Loucy (cell line): ENCODE results near the gene MFN2.
A peak's percentile ranks its signal among the peaks of the same experiment; 100 is the strongest.

Experiments
- H2AFZ ChIP-seq: fragments of 200-600 bp; sonication (generic); 2 replicates; pipeline ENCODE4 v1.6.0; 2016; ENCODE audit warnings: antibody characterized with exemption, mild to moderate bottlenecking, low read length, moderate library complexity
- H3F3A ChIP-seq: fragments of 200-600 bp; 2 replicates; pipeline ENCODE4 v1.6.0; 2016; ENCODE audit warnings: antibody characterized with exemption, low read depth, mild to moderate bottlenecking
- H3K27me3 ChIP-seq: fragments of 200-600 bp; sonication (generic); 2 replicates; pipeline ENCODE4 v1.6.1; 2014; ENCODE audit warnings: low read length, mild to moderate bottlenecking; ENCODE audit not compliant: insufficient read depth, poor library complexity, severe bottlenecking
- H3K36me3 ChIP-seq: fragments of 200-600 bp; sonication (generic); 2 replicates; pipeline ENCODE4 v1.6.1; 2016; ENCODE audit warnings: low read length; ENCODE audit not compliant: insufficient read depth
- H3K4me1 ChIP-seq: fragments of 200-600 bp; sonication (generic); 2 replicates; pipeline ENCODE4 v1.5.1; 2014; ENCODE audit warnings: low read length, mild to moderate bottlenecking; ENCODE audit not compliant: insufficient read depth, poor library complexity, severe bottlenecking
- H3K4me2 ChIP-seq: fragments of 200-600 bp; sonication (generic); 2 replicates; pipeline ENCODE4 v1.6.0; 2014; ENCODE audit warnings: antibody characterized with exemption, low read length, low read depth, mild to moderate bottlenecking; ENCODE audit not compliant: poor library complexity, severe bottlenecking
- H3K4me3 ChIP-seq: fragments of 200-600 bp; sonication (generic); 2 replicates; pipeline ENCODE4 v1.5.1; 2014; ENCODE audit warnings: low read length, mild to moderate bottlenecking, mixed read lengths; ENCODE audit not compliant: poor library complexity, severe bottlenecking
- H3K79me2 ChIP-seq: fragments of 200-600 bp; sonication (generic); 2 replicates; pipeline ENCODE4 v1.6.1; 2014; ENCODE audit warnings: low read length; ENCODE audit not compliant: insufficient read depth
- H3K9ac ChIP-seq: fragments of 200-600 bp; sonication (generic); 2 replicates; pipeline ENCODE4 v1.6.0; 2014; ENCODE audit warnings: mild to moderate bottlenecking, low read depth, low read length, moderate library complexity; ENCODE audit not compliant: poor library complexity, severe bottlenecking
- H3K9me2 ChIP-seq: fragments of 200-600 bp; sonication (generic); replicated peaks from 2 replicates; pipeline ENCODE4 v1.6.1; 2016; ENCODE audit warnings: low read depth, low read length, mixed read lengths
- H3K9me3 ChIP-seq: fragments of 200-600 bp; sonication (generic); 2 replicates; pipeline ENCODE4 v1.6.1; 2014; ENCODE audit warnings: mild to moderate bottlenecking, antibody characterized with exemption, low read length, low read depth; ENCODE audit not compliant: insufficient read depth
- H4K20me1 ChIP-seq: fragments of 200-600 bp; sonication (generic); 2 replicates; pipeline ENCODE4 v1.6.0; 2014; ENCODE audit warnings: antibody characterized with exemption, low read length, mild to moderate bottlenecking; ENCODE audit not compliant: insufficient read depth, poor library complexity, severe bottlenecking
- CTCF ChIP-seq: fragments of 200-600 bp; sonication (generic); conservative IDR thresholded peaks from 2 replicates; pipeline ENCODE4 v1.5.1; 2014; ENCODE audit warnings: mild to moderate bottlenecking, antibody characterized with exemption, low read length
- EZH2phosphoT487 ChIP-seq: fragments of 200-600 bp; IDR thresholded peaks from 2 replicates; pipeline ENCODE4 v1.6.1; 2018; ENCODE audit warnings: antibody characterized with exemption, mild to moderate bottlenecking, moderate library complexity, borderline replicate concordance

MFN2 gene

DNA sequence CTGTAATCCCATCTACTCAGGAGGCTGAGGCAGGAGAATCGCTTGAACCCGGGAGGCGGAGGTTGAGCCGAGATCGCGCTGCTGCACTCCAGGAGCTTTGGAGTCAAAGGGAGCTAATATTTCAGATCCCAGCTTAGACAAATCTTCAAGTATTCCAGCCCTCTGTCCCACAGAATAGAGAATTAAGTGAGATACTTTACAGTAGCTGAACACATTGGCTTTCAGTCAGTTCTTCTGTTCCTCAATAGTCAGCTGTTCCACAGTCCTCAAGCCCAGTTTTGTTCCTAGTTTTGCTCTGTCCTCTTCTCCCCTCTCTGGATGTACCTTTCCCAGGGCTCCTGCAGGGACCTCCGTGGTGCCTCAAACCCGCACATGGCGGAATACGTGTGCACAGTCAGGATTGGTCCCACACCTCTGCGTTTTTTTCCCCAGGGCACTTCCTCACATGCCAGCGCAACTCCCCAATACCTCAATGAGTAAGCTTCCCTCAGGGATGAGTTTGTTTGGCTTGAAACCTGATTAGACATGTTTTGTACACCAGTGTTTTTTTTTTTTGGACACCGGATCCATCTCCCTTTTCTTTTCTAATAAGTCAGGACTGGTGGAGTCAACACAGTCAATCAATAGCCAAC, 1.2 kb downstream of the MFN2 start:
- peaks cover 2% of the 10 kb centered on the region; the same call in 1 of the 2 replicates for H3K36me3 ChIP-seq
- peak overlapping the region; percentile 100 for H3K4me3 ChIP-seq
- peak overlapping the region; percentile 99 for H3K4me2 ChIP-seq
- no peaks in the 10 kb centered on the region for H3F3A ChIP-seq
- H3K4me1 ChIP-seq: peaks cover 45% of the 10 kb centered on the region
- peaks cover 58% of the 10 kb centered on the region for H3K79me2 ChIP-seq
- H3K9me2 ChIP-seq: no peaks in the 10 kb centered on the region
- no peaks in the 10 kb centered on the region for H3K9me3 ChIP-seq
- no peak for TF ChIP-seq CTCF
- H3K9ac ChIP-seq: peak overlapping the region; percentile 97
- peaks cover 28% of the 10 kb centered on the region for H4K20me1 ChIP-seq
- H3K27me3 ChIP-seq: no peaks in the 10 kb centered on the region
- no peak overlapping the region for H2AFZ ChIP-seq

DNA sequence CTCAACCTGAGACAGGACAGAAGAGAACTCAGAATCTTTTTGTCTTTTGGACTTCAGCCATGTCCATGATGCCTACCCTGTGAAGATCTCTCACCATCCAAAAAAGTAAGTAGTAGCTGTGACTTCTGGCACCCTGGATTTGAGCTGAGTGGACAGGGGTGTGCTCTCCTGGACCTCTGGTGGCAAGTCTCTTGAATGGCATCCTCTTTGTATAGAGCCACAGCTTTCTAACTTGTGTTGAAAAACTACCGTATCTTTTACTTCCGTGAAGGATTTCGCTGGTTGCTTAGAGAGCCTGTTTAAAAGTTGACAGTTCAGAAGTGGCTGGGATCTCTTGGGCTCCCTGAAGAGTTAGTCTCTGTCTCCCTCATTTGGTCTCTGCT, 1.8 kb downstream of the MFN2 start:
- Histone ChIP-seq H3K9me2 (no peaks in the 10 kb centered on the region), H3K4me3 (peak overlapping the region; percentile 100), H3K79me2 (peaks cover 63% of the 10 kb centered on the region), H3F3A (no peaks in the 10 kb centered on the region), H2AFZ (no peak overlapping the region), H3K27me3 (no peaks in the 10 kb centered on the region), H4K20me1 (peaks cover 28% of the 10 kb centered on the region), H3K9ac (peak overlapping the region; percentile 97), H3K9me3 (no peaks in the 10 kb centered on the region), H3K4me1 (peaks cover 45% of the 10 kb centered on the region), H3K4me2 (peak overlapping the region; percentile 99), H3K36me3 (peaks cover 2% of the 10 kb centered on the region; the same call in 1 of the 2 replicates)
- peak; percentile 69 for TF ChIP-seq CTCF
- TF ChIP-seq EZH2phosphoT487: no peak

DNA sequence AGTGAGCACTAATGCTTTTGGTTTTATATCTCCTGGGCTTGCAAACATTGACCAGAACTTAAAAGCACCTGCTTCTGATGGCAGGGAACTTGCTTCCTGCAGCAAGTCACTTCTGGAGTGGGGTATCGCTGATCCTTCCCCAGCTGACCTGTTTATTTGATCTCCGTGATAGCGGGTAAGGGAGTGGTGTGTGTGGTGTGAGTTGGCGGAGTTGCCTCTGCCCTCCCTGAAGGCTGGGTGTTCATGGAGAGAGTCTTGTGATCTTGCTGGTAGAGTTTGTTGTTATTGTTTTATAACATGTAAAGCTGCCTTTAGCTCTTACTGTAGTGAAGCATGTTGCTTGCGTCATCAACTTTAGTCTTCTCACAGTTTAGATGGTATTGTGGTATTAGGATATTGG, 3.9 kb downstream of the MFN2 start:
- Histone ChIP-seq H3K27me3 (no peaks in the 10 kb centered on the region), H3F3A (no peaks in the 10 kb centered on the region), H3K4me3 (peak overlapping the region; percentile 41), H3K4me2 (peak overlapping the region; percentile 99), H3K9me2 (no peaks in the 10 kb centered on the region), H3K9me3 (no peaks in the 10 kb centered on the region), H3K36me3 (peaks cover 4% of the 10 kb centered on the region; the same call in 1 of the 2 replicates), H3K4me1 (peaks cover 45% of the 10 kb centered on the region), H2AFZ (no peak overlapping the region), H3K9ac (peak overlapping the region; percentile 32), H4K20me1 (peaks cover 28% of the 10 kb centered on the region), H3K79me2 (peaks cover 71% of the 10 kb centered on the region)
- TF ChIP-seq EZH2phosphoT487: no peak
- no peak for TF ChIP-seq CTCF
